Large intestine (tissue), 3 donors: Measurements from ENCODE around the gene HEATR5A. TPM values are rescaled to one million over a fixed set of nuclear protein-coding genes. Genes with fewer than 3 reads are reported as not detected.
"Not testable (repeated sequence)": the region's sequence is repeated elsewhere in the genome, so short reads cannot be mapped to it uniquely, and the experiment has no call there.

ENCODE experiments used
- DNase-seq, 2 donors: peaks; one replicate each; pipeline versions ENCODE4 v3.0.0 to v3.0.0-alpha.2; 2013
- H3K27ac ChIP-seq: one replicate; pipeline ENCODE4 v1.5.1; 2013; ENCODE audit warnings: low read length
- H3K27me3 ChIP-seq: 2 replicates; pipeline ENCODE4 v1.6.1; 2013; ENCODE audit warnings: low read length; ENCODE audit not compliant: control insufficient read depth, insufficient read depth
- H3K36me3 ChIP-seq: 2 replicates; pipeline ENCODE4 v1.6.1; 2013; ENCODE audit warnings: low read length; ENCODE audit not compliant: control insufficient read depth, insufficient read depth
- H3K4me1 ChIP-seq: one replicate; pipeline ENCODE4 v1.6.1; 2013; ENCODE audit warnings: low read length; ENCODE audit not compliant: control insufficient read depth, insufficient read depth
- H3K4me3 ChIP-seq: one replicate; pipeline ENCODE4 v1.5.1; 2013; ENCODE audit warnings: low read length
- H3K9me3 ChIP-seq: one replicate; pipeline ENCODE4 v1.6.1; 2013; ENCODE audit warnings: mild to moderate bottlenecking, low read depth, low read length, moderate library complexity; ENCODE audit not compliant: control insufficient read depth
- WGBS: methylation state at CpG from one replicate; pipeline ENCODE4 v1.1.5; 2013; ENCODE audit warnings: low lambda C conversion rate; ENCODE audit not compliant: insufficient coverage; 5-methylcytosine and 5-hydroxymethylcytosine counted together
- polyA plus RNA-seq: library from polyadenylated mRNA; unstranded; fragments of 120-200 nt; gene quantifications from one replicate; pipeline ENCODE4 v1.2.1, GENCODE V29; 2013

HEATR5A gene
- polyA plus RNA-seq, 1 donor = 23.7 TPM

- not testable (repeated sequence) for H3K27ac ChIP-seq, H3K9me3 ChIP-seq, DNase-seq, H3K27me3 ChIP-seq, H3K36me3 ChIP-seq, H3K4me3 ChIP-seq
- peaks cover 16% of the 10 kb centered on the region for H3K4me1 ChIP-seq
- no CpG with 5 or more reads among the region's 4 CpGs for WGBS
These were observed 161.3 kb downstream of the HEATR5A start for GRCh38 chr14:31259040-31259435.

DNA sequence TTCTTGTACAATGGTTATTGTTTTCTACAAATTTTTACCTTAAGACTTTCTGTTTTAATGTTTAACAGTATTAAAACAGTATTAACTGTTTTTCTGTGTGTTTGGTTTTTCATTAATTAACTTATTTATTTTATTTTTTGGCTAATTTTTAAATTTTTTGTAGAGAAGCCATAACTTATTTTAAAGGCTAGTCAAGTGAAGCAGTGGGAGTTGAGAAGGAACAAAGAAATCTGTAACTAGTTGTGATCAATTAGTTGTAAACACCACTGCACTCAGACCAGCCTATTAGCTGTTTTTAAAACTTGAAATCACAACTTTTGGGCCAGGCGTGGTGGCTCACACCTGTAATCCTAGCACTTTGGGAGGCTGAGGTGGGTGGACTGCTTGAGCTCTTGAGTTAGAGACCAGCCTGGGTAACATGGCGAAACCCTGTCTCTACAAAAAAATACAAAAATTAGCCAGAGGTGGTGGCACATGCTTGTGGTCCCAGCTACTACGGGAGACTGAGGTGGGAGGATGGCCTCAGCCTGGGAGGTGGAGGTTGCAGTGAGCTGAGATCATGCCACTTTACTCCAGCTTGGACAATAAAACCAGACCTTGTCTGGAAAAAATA lies 161.8 kb downstream of the HEATR5A start:
- no peak overlapping the region for H3K4me3 ChIP-seq
- peak overlapping the region; percentile 31 for H3K27ac ChIP-seq
- no peaks in the 10 kb centered on the region for H3K9me3 ChIP-seq
- no peak for DNase-seq
- peaks cover 11% of the 10 kb centered on the region for H3K4me1 ChIP-seq
- no peaks in the 10 kb centered on the region for H3K27me3 ChIP-seq
- WGBS = 100% methylated on average over 1 of the region's 3 CpGs
- no peaks in the 10 kb centered on the region for H3K36me3 ChIP-seq

- H3K4me1 ChIP-seq, H3K36me3 ChIP-seq, H3K9me3 ChIP-seq, H3K27me3 ChIP-seq, H3K4me3 ChIP-seq: not testable (repeated sequence)
- 76% methylated on average over 4 of the region's 17 CpGs for WGBS
- peak overlapping the region; percentile 31 for H3K27ac ChIP-seq
- DNase-seq = peak; percentile 24 to 55
These were observed 162.6 kb downstream of the HEATR5A start for GRCh38 chr14:31257554-31258426.

DNA sequence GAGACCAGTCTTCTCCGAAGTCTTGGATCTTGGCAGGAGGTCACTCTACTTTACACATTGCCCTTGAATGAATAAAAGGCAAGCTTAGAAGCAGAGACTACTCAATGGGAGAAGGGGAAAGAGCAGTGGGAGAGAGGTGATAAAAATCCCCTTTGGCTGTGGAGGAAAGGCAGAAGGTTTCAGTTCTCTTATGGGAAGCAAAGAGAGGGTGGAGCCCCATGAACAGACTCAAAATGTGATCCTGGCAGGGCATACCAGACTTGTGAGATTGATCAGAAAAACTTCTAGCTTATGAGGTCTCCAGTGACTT lies 163.2 kb downstream of the HEATR5A start:
- peaks cover 9% of the 10 kb centered on the region for H3K4me1 ChIP-seq
- H3K27me3 ChIP-seq = no peaks in the 10 kb centered on the region
- H3K27ac ChIP-seq = no peak overlapping the region
- no CpG with 5 or more reads among the region's 1 CpG for WGBS
- no peak for DNase-seq
- no peaks in the 10 kb centered on the region for H3K9me3 ChIP-seq
- H3K4me3 ChIP-seq = no peak overlapping the region
- H3K36me3 ChIP-seq = no peaks in the 10 kb centered on the region

GRCh38 chr14:31256534-31257243 lies 163.7 kb downstream of the HEATR5A start:
- Histone ChIP-seq H3K27me3 (no peaks in the 10 kb centered on the region), H3K36me3 (no peaks in the 10 kb centered on the region), H3K4me3 (no peak overlapping the region), H3K27ac (no peak overlapping the region), H3K9me3 (no peaks in the 10 kb centered on the region), H3K4me1 (peaks cover 9% of the 10 kb centered on the region)
- DNase-seq = no peak
- WGBS = no CpG with 5 or more reads among the region's 5 CpGs

DNA sequence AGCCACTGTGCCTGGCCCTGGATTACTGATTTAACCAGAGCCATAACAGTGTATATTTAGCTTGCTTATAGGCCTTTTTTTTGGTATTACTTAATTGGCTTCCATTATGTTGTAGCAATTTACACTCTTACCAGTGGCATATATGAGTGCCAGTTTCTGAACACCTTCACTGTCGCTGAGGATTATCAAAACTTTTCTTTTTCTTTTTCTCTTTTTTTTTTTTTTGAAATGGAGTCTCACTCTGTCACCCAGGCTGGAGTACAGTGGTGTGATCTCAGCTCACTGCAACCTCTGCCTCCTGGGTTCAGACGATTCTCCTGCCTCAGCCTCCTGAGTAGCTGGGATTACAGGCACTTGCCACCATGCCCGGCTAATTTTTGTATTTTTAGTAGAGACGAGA lies 164.4 kb downstream of the HEATR5A start:
- not testable (repeated sequence) for H3K27me3 ChIP-seq, H3K9me3 ChIP-seq, H3K27ac ChIP-seq, H3K4me1 ChIP-seq, H3K4me3 ChIP-seq, H3K36me3 ChIP-seq, DNase-seq
- WGBS = no CpG with 5 or more reads among the region's 4 CpGs

GRCh38 chr14:31255286-31255685 lies 165.1 kb downstream of the HEATR5A start:
- Histone ChIP-seq H3K27ac (no peak overlapping the region), H3K9me3 (no peaks in the 10 kb centered on the region), H3K36me3 (no peaks in the 10 kb centered on the region), H3K27me3 (no peaks in the 10 kb centered on the region), H3K4me3 (no peak overlapping the region), H3K4me1 (peaks cover 9% of the 10 kb centered on the region)
- 100% methylated on average over 1 of the region's 2 CpGs for WGBS
- no peak for DNase-seq

DNA sequence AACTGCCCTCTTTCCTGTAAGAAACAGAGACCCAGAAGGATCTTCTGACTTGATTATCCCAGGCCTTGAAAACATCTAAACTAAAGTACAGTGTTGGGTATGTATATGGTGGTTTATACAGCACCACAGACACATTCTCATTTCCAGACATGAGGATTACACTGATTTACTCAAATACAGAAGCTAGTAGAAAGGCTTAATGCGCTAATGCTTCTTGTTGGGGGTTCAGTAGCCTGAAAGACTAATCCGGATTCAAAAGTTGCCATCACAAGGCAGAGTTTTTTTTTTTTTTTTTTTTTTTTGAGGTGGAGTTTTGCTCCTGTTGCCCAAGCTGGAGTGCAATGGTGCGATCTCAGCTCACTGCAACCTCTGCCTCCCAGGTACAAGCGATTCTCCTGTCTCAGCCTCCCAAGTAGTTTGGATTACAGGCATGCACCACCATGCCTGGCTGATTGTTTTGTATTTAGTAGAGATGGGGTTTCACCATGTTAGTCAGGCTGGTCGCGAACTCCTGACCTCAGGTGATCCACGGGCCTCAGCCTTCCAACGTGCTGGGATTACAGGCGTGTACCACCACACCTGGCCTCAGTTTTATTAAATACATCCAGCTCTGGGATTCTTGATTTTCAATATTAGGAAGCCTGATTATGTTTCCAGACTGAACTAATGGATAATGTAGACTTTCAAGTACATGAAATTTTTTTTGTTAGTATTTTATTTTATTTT lies 166.4 kb downstream of the HEATR5A start:
- DNase-seq = no peak
- H3K27ac ChIP-seq = no peak overlapping the region
- no peaks in the 10 kb centered on the region for H3K36me3 ChIP-seq
- H3K4me1 ChIP-seq = peaks cover 9% of the 10 kb centered on the region
- no peaks in the 10 kb centered on the region for H3K27me3 ChIP-seq
- no peaks in the 10 kb centered on the region for H3K9me3 ChIP-seq
- WGBS = no CpG with 5 or more reads among the region's 9 CpGs
- no peak overlapping the region for H3K4me3 ChIP-seq

DNA sequence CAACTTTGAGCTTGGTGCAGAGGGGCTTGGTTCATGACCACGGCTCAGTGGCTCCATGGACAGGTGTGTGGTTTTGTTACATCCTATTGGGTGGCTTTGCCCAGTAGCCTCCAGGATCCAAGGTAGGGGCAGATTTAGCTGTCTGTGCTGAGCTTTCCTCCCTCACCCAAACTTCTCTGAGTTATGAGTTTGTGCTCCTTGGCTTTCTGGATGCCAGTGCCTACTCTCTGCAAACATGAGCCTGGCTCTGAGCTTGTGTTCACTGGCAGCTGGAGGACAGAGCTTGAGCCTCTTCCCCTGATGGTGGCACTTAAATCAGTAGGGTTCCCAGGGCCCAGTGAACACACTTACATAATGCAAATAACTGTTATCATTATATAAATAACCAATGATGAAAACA lies 167.5 kb downstream of the HEATR5A start:
- H3K27ac ChIP-seq = no peak overlapping the region
- WGBS = no CpG with 5 or more reads among the region's 1 CpG
- no peak for DNase-seq

More for the DNA sequence above, 167.5 kb downstream of the HEATR5A start:
- no peak overlapping the region for H3K4me3 ChIP-seq
- H3K36me3 ChIP-seq = no peaks in the 10 kb centered on the region
- peaks cover 3% of the 10 kb centered on the region for H3K4me1 ChIP-seq
- H3K9me3 ChIP-seq = no peaks in the 10 kb centered on the region
- H3K27me3 ChIP-seq = no peaks in the 10 kb centered on the region
